HG03575 (cell line): Measurements from ENCODE around the gene PTPRM.

Source experiments
- ATAC-seq: cut with Tn5 transposase; IDR thresholded peaks from one replicate; pipeline ENCODE4 v1.9.1; 2021; ENCODE audit not compliant: unreplicated experiment, insufficient number of reproducible peaks, low FRiP score; ENCODE audit errors: extremely low read depth

PTPRM gene

GRCh38 chr18:7766346-7766745 lies 199.2 kb downstream of the PTPRM start:
- ATAC-seq, result no peak

- ATAC-seq, result no peak
Observed at GRCh38 chr18:7766817-7767216, 199.7 kb downstream of the PTPRM start.

GRCh38 chr18:7770908-7771307 lies 203.8 kb downstream of the PTPRM start:
- ATAC-seq, result no peak

- no peak for ATAC-seq
Observed at GRCh38 chr18:7772510-7772888, 205.4 kb downstream of the PTPRM start.

GRCh38 chr18:7772951-7773350 lies 205.8 kb downstream of the PTPRM start:
- ATAC-seq, result no peak

GRCh38 chr18:7775128-7775527 lies 208.0 kb downstream of the PTPRM start:
- ATAC-seq, result no peak

- no peak for ATAC-seq
Observed at GRCh38 chr18:7775843-7776242, 208.7 kb downstream of the PTPRM start.

GRCh38 chr18:7778181-7778580 lies 211.1 kb downstream of the PTPRM start:
- no peak for ATAC-seq

GRCh38 chr18:7779211-7779610 lies 212.1 kb downstream of the PTPRM start:
- ATAC-seq, result no peak

- ATAC-seq, result no peak
Observed at GRCh38 chr18:7784171-7784570, 217.1 kb downstream of the PTPRM start.

- ATAC-seq, result no peak
Observed at GRCh38 chr18:7786569-7786968, 219.5 kb downstream of the PTPRM start.

GRCh38 chr18:7787339-7787738 lies 220.2 kb downstream of the PTPRM start:
- ATAC-seq, result no peak

GRCh38 chr18:7789856-7790552 lies 222.9 kb downstream of the PTPRM start:
- no peak for ATAC-seq

- ATAC-seq, result no peak
Observed at GRCh38 chr18:7793100-7793499, 226.0 kb downstream of the PTPRM start.

- ATAC-seq, result no peak
Observed at GRCh38 chr18:7803956-7804469, 236.9 kb downstream of the PTPRM start.

- no peak for ATAC-seq
Observed at GRCh38 chr18:7805096-7805495, 238.0 kb downstream of the PTPRM start.

GRCh38 chr18:7805880-7806279 lies 238.8 kb downstream of the PTPRM start:
- no peak for ATAC-seq

- ATAC-seq, result no peak
Observed at GRCh38 chr18:7807936-7808453, 240.9 kb downstream of the PTPRM start.

GRCh38 chr18:7808992-7809391 lies 241.9 kb downstream of the PTPRM start:
- no peak for ATAC-seq

- ATAC-seq, result no peak
Observed at GRCh38 chr18:7809455-7809854, 242.3 kb downstream of the PTPRM start.

GRCh38 chr18:7809978-7810377 lies 242.9 kb downstream of the PTPRM start:
- no peak for ATAC-seq
